K562 (cell line): ENCODE data around the gene FMO5. TPM values are rescaled to one million over a fixed set of nuclear protein-coding genes. Genes with fewer than 3 reads are reported as not detected.

Experiments used
- CC2D1A ChIP-seq: fragments of 450-650 bp; IDR thresholded peaks from 2 replicates; pipeline ENCODE4 v1.6.1; 2017; ENCODE audit warnings: mild to moderate bottlenecking
- CEBPG ChIP-seq, 3 experiments: fragments of 200-800 bp in 1 of 3; sonication (Bioruptor generic) in 1 of 3; sonication (generic) in 1 of 3; formaldehyde crosslinking in 1 of 3; IDR thresholded peaks in 2 of 3; conservative IDR thresholded peaks in 1 of 3; 2 replicates each; pipeline versions ENCODE4 v1.6.1 to v1.8.0; 2016 to 2022; ENCODE audit warnings: missing compliant biosample characterization in 2 of 3, missing genetic modification characterization in 2 of 3, mild to moderate bottlenecking in 1 of 3, missing genetic modification reagents in 1 of 3
- CSDE1 ChIP-seq, 2 experiments: fragments of 450-650 bp; IDR thresholded peaks; 2 replicates each; pipeline ENCODE4 v1.6.1; 2016; ENCODE audit warnings: mild to moderate bottlenecking in 1 of 2
- FOSL1 ChIP-seq: fragments of 200-800 bp; sonication (Bioruptor generic); conservative IDR thresholded peaks from 2 replicates; pipeline ENCODE4 v1.6.1; 2016; ENCODE audit warnings: missing genetic modification characterization, missing compliant biosample characterization
- FOXJ2 ChIP-seq: fragments of 200-800 bp; sonication (Bioruptor generic); IDR thresholded peaks from 2 replicates; pipeline ENCODE4 v1.6.1; 2016; ENCODE audit warnings: missing genetic modification characterization, missing compliant biosample characterization
- FOXK2 ChIP-seq, 2 experiments: fragments of 450-650 bp; IDR thresholded peaks in 1 of 2; conservative IDR thresholded peaks in 1 of 2; 2 replicates each; pipeline ENCODE4 v1.6.1; 2016; ENCODE audit warnings: low read depth in 2 of 2, mild to moderate bottlenecking in 1 of 2
- KLF13 ChIP-seq: fragments of 450-650 bp; IDR thresholded peaks from 2 replicates; pipeline ENCODE4 v1.6.1; 2016; ENCODE audit warnings: missing genetic modification characterization, low read depth, mild to moderate bottlenecking, missing compliant biosample characterization, moderate library complexity, borderline replicate concordance
- SMC3 ChIP-seq: conservative IDR thresholded peaks from 2 replicates; pipeline ENCODE4 v1.6.1; 2011; ENCODE audit warnings: low read depth, low read length, improper control_type of control experiment; ENCODE audit not compliant: insufficient read depth
- TEAD4 ChIP-seq, 2 experiments: sonication (generic) in 1 of 2; formaldehyde crosslinking in 1 of 2; IDR thresholded peaks; 2 replicates each; pipeline versions ENCODE4 v1.6.1 to v1.8.0; 2012 to 2022; ENCODE audit warnings: borderline replicate concordance in 1 of 2, inconsistent platforms in 1 of 2, low read length in 1 of 2, mild to moderate bottlenecking in 1 of 2, missing genetic modification reagents in 1 of 2
- ZKSCAN1 ChIP-seq: fragments of 150-350 bp; IDR thresholded peaks from 2 replicates; pipeline ENCODE4 v1.6.1; 2016; ENCODE audit warnings: low read depth, low read length
- ZNF212 ChIP-seq: fragments of 450-650 bp; formaldehyde crosslinking; IDR thresholded peaks from 2 replicates; pipeline ENCODE4 v1.4.0; 2020; ENCODE audit warnings: mild to moderate bottlenecking
- polyA plus RNA-seq, 8 experiments: library from polyadenylated mRNA; depleted of rRNA in 4 of 8; stranded (reverse) in 5 of 8; unstranded in 3 of 8; fragments of >200 nt; fragmentation: Nextera tagmentation in 2 of 8; fragmentation: Illumina TruSeq in 1 of 8; extraction: Ambion mirVana in 2 of 8; extraction: Trizol in 1 of 8; gene quantifications; 2 replicates each; pipeline versions ENCODE4 v1.2.1 to v1.2.3, GENCODE V29; 2011 to 2014; ENCODE audit warnings: inconsistent platforms in 1 of 8, missing spikeins in 1 of 8
- total RNA-seq, 7 experiments: library from RNA; depleted of rRNA in 6 of 7; stranded (reverse); fragments of >200 nt in 6 of 7; fragmentation: Illumina TruSeq in 2 of 7; extraction: Trizol in 2 of 7; gene quantifications; 2 replicates each; pipeline versions ENCODE4 v1.2.1 to v1.2.3, GENCODE V29; 2011 to 2021; ENCODE audit warnings: low replicate concordance in 1 of 7
- TF ChIP-seq, protein P1 (sequence below), 3 experiments: IDR thresholded peaks in 2 of 3; conservative IDR thresholded peaks in 1 of 3; 2 replicates each; pipeline ENCODE4 v1.5.1; 2011 to 2012; ENCODE audit warnings: low read length in 3 of 3, mild to moderate bottlenecking in 3 of 3, control low read depth in 2 of 3, improper control_type of control experiment in 1 of 3, inconsistent platforms in 1 of 3, low read depth in 1 of 3, mixed read lengths in 1 of 3, moderate library complexity in 1 of 3; ENCODE audit not compliant: insufficient read depth in 2 of 3
- TF ChIP-seq, protein P2 (sequence below), 2 experiments: fragments of 450-650 bp; formaldehyde crosslinking in 1 of 2; IDR thresholded peaks; 2 replicates each; pipeline versions ENCODE4 v1.4.0 to v1.6.1; 2014 to 2020; ENCODE audit warnings: mild to moderate bottlenecking in 2 of 2, borderline replicate concordance in 1 of 2, low read depth in 1 of 2

Gene FMO5
- total and polyA plus RNA-seq, 9 of the 15 experiments (the other 6 are each of a cell fraction or from before 2014, with no cell fraction given) = 0.11 to 0.69 (median 0.19) TPM; not detected in 1

DNA sequence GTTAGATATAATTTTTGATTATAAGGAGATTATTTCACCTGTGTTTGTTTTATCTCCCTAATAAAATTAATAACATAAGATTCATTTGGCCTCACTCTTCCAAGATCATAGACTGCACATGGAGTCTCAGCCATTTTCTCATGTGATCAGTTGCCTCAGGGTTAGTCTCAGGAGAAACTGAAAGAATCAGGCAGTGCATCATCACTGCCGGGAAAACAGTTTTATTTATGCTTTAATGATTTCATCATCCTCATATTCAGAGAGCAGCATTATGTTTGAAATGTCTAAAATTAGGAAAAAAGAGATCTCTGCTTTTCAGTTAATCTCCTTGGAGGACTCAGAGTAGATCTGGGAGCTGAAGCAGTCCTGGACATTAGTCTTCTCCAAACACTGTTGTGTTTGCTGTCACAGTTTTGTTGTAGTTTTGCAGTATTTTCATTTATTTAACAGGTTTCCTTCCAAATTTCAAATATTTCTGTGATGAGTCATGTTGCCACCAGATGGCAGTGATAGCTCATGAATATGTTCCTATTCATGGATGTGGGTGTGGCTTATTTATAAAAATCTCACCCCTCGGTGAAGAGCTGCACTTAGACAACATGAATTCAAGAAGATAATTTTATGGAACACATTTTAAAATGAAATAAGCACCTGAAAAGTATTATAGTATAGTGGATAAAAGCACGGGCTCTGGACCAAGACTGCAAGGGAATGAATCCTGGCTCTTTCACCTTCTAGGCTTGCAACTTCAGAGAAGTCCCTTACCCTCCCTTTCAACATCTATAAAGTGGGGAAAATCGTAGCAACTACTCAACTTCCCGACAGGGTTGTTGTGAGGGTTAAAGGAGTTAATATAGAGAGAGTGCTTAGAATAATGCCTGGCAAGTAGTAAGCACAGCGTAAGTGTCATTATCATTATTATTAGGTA is 48.5 kb upstream of the FMO5 start (continued):
- TF ChIP-seq KLF13 (tag) = 0 out of 2 replicates have a peak, but pooled peaks have one; percentile 23
- TF ChIP-seq, protein P1, sequence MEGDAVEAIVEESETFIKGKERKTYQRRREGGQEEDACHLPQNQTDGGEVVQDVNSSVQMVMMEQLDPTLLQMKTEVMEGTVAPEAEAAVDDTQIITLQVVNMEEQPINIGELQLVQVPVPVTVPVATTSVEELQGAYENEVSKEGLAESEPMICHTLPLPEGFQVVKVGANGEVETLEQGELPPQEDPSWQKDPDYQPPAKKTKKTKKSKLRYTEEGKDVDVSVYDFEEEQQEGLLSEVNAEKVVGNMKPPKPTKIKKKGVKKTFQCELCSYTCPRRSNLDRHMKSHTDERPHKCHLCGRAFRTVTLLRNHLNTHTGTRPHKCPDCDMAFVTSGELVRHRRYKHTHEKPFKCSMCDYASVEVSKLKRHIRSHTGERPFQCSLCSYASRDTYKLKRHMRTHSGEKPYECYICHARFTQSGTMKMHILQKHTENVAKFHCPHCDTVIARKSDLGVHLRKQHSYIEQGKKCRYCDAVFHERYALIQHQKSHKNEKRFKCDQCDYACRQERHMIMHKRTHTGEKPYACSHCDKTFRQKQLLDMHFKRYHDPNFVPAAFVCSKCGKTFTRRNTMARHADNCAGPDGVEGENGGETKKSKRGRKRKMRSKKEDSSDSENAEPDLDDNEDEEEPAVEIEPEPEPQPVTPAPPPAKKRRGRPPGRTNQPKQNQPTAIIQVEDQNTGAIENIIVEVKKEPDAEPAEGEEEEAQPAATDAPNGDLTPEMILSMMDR (IDR thresholded peaks at IDR 0.05 in 2 of 3, conservative IDR thresholded peaks at IDR 0.05 in 1 of 3; ENCODE audit: insufficient read depth in 2 of 3, low read depth in 1 of 3, low read length in 3 of 3) = peak; percentile 49 to 76 (median 62); a peak in 5 of 6 replicates
- TF ChIP-seq CC2D1A = 0 out of 2 replicates have a peak, but pooled peaks have one; percentile 17
- TF ChIP-seq CEBPG (CRISPR knock-in tag; IDR thresholded peaks at IDR 0.05) = no peak
- TF ChIP-seq CEBPG (tag; conservative IDR thresholded peaks at IDR 0.05 in 1 of 2, IDR thresholded peaks at IDR 0.05 in 1 of 2) = peak; percentile 49 to 72; a peak in 3 of 4 replicates
- peak; percentile 58; the same call in 1 of the 2 replicates for TF ChIP-seq SMC3
- TF ChIP-seq, protein P2, sequence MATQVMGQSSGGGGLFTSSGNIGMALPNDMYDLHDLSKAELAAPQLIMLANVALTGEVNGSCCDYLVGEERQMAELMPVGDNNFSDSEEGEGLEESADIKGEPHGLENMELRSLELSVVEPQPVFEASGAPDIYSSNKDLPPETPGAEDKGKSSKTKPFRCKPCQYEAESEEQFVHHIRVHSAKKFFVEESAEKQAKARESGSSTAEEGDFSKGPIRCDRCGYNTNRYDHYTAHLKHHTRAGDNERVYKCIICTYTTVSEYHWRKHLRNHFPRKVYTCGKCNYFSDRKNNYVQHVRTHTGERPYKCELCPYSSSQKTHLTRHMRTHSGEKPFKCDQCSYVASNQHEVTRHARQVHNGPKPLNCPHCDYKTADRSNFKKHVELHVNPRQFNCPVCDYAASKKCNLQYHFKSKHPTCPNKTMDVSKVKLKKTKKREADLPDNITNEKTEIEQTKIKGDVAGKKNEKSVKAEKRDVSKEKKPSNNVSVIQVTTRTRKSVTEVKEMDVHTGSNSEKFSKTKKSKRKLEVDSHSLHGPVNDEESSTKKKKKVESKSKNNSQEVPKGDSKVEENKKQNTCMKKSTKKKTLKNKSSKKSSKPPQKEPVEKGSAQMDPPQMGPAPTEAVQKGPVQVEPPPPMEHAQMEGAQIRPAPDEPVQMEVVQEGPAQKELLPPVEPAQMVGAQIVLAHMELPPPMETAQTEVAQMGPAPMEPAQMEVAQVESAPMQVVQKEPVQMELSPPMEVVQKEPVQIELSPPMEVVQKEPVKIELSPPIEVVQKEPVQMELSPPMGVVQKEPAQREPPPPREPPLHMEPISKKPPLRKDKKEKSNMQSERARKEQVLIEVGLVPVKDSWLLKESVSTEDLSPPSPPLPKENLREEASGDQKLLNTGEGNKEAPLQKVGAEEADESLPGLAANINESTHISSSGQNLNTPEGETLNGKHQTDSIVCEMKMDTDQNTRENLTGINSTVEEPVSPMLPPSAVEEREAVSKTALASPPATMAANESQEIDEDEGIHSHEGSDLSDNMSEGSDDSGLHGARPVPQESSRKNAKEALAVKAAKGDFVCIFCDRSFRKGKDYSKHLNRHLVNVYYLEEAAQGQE (IDR thresholded peaks at IDR 0.05; ENCODE audit: borderline replicate concordance) = peak; percentile 83; the same call in 1 of the 2 replicates
- TF ChIP-seq, protein P2 (CRISPR knock-in tag; IDR thresholded peaks at IDR 0.05; ENCODE audit: low read depth) = no peak
- TF ChIP-seq FOXK2 (conservative IDR thresholded peaks at IDR 0.05 in 1 of 2, IDR thresholded peaks at IDR 0.05 in 1 of 2; ENCODE audit: low read depth in 2 of 2) = peak; percentile 56 to 64; a peak in 3 of 4 replicates
- TF ChIP-seq CSDE1 (IDR thresholded peaks at IDR 0.05) = no peak
- no peak for TF ChIP-seq ZKSCAN1
- peak; percentile 37; the same call in 1 of the 2 replicates for TF ChIP-seq TEAD4 (IDR thresholded peaks at IDR 0.05; ENCODE audit: low read length)
- no peak for TF ChIP-seq TEAD4 (CRISPR knock-in tag; IDR thresholded peaks at IDR 0.05; ENCODE audit: borderline replicate concordance)
- no peak for TF ChIP-seq ZNF212 (CRISPR knock-in tag)
- TF ChIP-seq FOXJ2 (tag) = 0 out of 2 replicates have a peak, but pooled peaks have one; percentile 23
- peak; percentile 59; the same call in 1 of the 2 replicates for TF ChIP-seq FOSL1 (tag)
